Endometrial microvascular endothelial cells (primary cell): ENCODE measurements around the gene PRKAB2. TPM values are rescaled to one million over a fixed set of nuclear protein-coding genes. Genes with fewer than 3 reads are reported as not detected.
"Not testable (repeated sequence)": the region's sequence is repeated elsewhere in the genome, so short reads cannot be mapped to it uniquely, and the experiment has no call there.

ENCODE experiments used
- in situ Hi-C: cut with HindIII; loops from 2 replicates; pipeline ENCODE4 v1.10.0; 2017; ENCODE audit warnings: low sequenced_read_pairs, low pct_unique_long_range_greater_than_20kb; ENCODE audit errors: inconsistent ontology term
- total RNA-seq: library from RNA; depleted of rRNA; stranded (reverse); fragments of >200 nt; gene quantifications from one replicate; pipeline ENCODE4 v1.2.3, GENCODE V29; 2015; ENCODE audit errors: inconsistent ontology term

The PRKAB2 gene
- total RNA-seq, 1 donor from 2014 or later = 5.7 TPM

- in situ Hi-C loops = not testable (repeated sequence)
Measured at GRCh38 chr1:147115079-147115478, 57.2 kb downstream of the PRKAB2 start.

- in situ Hi-C loops = not testable (repeated sequence)
Measured at GRCh38 chr1:147114353-147114752, 57.9 kb downstream of the PRKAB2 start.

- in situ Hi-C loops = no loop called here
Measured at GRCh38 chr1:147111381-147112130, 60.7 kb downstream of the PRKAB2 start.

- in situ Hi-C loops = no loop called here
Measured at GRCh38 chr1:147110872-147111271, 61.4 kb downstream of the PRKAB2 start.

- in situ Hi-C loops = no loop called here
Measured at GRCh38 chr1:147110434-147110833, 61.8 kb downstream of the PRKAB2 start.

GRCh38 chr1:147109762-147110161 lies 62.5 kb downstream of the PRKAB2 start:
- in situ Hi-C loops = no loop called here

- in situ Hi-C loops = no loop called here
Measured at GRCh38 chr1:147109041-147109440, 63.2 kb downstream of the PRKAB2 start.

GRCh38 chr1:147106407-147106881 lies 65.8 kb downstream of the PRKAB2 start:
- in situ Hi-C loops = not testable (repeated sequence)

- in situ Hi-C loops = no loop called here
Measured at GRCh38 chr1:147105909-147106308, 66.4 kb downstream of the PRKAB2 start.

Other genes starting within 250 kb of the PRKAB2 start
- gene NBPF12, start 234.1 kb downstream of the PRKAB2 start, total RNA-seq = 3.6 TPM
- gene FMO5, start 52.9 kb upstream of the PRKAB2 start, total RNA-seq = 0.74 TPM
- 28.8 TPM for gene CHD1L, start 70.2 kb upstream of the PRKAB2 start, total RNA-seq